ENCODE measurements around the gene CCDC152. TPM values are rescaled to one million over a fixed set of nuclear protein-coding genes. Genes with fewer than 3 reads are reported as not detected.

Gene CCDC152
- total RNA-seq, 4 donors from 2014 or later, result 0.40 to 0.66 (median 0.47) TPM

DNA sequence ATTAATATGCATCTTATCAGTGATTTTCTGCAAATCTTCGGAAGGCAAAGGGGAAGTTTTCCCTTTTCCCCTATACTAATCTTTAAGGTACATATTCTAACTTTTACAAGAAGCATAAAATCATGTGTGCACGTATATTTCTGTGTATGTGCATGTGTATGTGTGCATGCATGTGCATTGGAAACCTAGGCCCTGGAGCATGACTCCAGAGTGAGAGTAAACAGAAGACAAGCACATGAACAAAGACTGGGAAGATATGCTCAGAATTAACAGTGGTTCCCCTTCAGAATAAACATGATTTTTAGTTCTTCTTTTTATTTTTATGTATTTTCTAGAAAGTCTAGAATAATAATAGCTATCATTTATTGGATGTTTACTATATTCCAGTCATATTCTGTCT is 65.9 kb downstream of the CCDC152 start:
- intact Hi-C loops (cut with DNase I), result no loop called here
- WGBS, result 95% methylated on average over 2 of the region's 2 CpGs
- H3K27ac ChIP-seq (replicated peaks in 1 of 4), result no peak overlapping the region
- no peaks in the 10 kb centered on the region for H3K9me3 ChIP-seq
- no peaks in the 10 kb centered on the region for H3K27me3 ChIP-seq
- peaks cover 0 to 17% (median 7%) of the 10 kb centered on the region in 4 donors for H3K4me1 ChIP-seq
- H3K4me3 ChIP-seq, result no peak overlapping the region
- TF ChIP-seq, protein P1, sequence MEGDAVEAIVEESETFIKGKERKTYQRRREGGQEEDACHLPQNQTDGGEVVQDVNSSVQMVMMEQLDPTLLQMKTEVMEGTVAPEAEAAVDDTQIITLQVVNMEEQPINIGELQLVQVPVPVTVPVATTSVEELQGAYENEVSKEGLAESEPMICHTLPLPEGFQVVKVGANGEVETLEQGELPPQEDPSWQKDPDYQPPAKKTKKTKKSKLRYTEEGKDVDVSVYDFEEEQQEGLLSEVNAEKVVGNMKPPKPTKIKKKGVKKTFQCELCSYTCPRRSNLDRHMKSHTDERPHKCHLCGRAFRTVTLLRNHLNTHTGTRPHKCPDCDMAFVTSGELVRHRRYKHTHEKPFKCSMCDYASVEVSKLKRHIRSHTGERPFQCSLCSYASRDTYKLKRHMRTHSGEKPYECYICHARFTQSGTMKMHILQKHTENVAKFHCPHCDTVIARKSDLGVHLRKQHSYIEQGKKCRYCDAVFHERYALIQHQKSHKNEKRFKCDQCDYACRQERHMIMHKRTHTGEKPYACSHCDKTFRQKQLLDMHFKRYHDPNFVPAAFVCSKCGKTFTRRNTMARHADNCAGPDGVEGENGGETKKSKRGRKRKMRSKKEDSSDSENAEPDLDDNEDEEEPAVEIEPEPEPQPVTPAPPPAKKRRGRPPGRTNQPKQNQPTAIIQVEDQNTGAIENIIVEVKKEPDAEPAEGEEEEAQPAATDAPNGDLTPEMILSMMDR (IDR thresholded peaks at IDR 0.05), result no peak
- TF ChIP-seq EP300 (IDR thresholded peaks at IDR 0.05), result no peak
- no peak for TF ChIP-seq POLR2A (IDR thresholded peaks at IDR 0.05; ENCODE audit: low read depth)
- TF ChIP-seq POLR2AphosphoS5 (IDR thresholded peaks at IDR 0.05), result no peak
- no peaks in the 10 kb centered on the region for H3K36me3 ChIP-seq
- no peak for DNase-seq (ENCODE audit: extremely low spot score)

DNA sequence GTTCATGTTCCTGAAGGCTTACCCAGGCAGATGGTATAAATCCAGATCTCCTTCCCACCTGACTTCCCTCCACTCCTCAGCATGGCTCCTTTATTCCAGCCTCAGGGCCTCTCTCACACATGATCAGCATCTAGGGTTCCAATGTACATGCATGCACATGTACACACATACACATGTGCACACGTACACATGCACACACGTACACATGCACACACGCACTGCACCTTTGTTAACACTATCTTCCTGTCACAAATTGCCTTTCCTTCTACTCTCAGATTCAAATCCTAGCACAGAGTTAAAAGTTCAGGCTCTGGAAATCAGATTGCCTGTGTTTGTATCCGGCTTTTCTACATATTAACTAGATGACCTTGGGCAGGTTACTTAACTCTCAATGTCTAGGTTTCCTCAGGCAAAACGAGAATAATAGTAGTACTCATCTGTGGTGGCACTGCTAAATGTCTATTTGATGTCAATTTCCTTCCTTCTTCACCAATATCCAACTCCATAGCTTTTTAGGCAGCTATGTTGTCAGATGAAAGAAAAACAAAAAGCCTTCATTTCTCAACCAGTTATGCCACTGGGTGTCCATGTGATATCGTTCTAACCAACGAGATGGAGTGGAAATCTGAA is 67.8 kb downstream of the CCDC152 start:
- no peak for TF ChIP-seq POLR2A (IDR thresholded peaks at IDR 0.05; ENCODE audit: low read depth)
- TF ChIP-seq EP300 (IDR thresholded peaks at IDR 0.05), result no peak
- no peak for TF ChIP-seq POLR2AphosphoS5 (IDR thresholded peaks at IDR 0.05)
- TF ChIP-seq, protein P1 (IDR thresholded peaks at IDR 0.05), result no peak
- Histone ChIP-seq H3K27ac (replicated peaks in 1 of 4) (no peak overlapping the region), H3K4me3 (no peak overlapping the region), H3K9me3 (no peaks in the 10 kb centered on the region), H3K36me3 (no peaks in the 10 kb centered on the region), H3K27me3 (no peaks in the 10 kb centered on the region), H3K4me1 (peaks cover 0 to 22% (median 7%) of the 10 kb centered on the region in 4 donors)
- no peak for DNase-seq (ENCODE audit: extremely low spot score)
- 80% methylated on average over 7 of the region's 7 CpGs for WGBS
- intact Hi-C loops (cut with DNase I), result no loop called here

DNA sequence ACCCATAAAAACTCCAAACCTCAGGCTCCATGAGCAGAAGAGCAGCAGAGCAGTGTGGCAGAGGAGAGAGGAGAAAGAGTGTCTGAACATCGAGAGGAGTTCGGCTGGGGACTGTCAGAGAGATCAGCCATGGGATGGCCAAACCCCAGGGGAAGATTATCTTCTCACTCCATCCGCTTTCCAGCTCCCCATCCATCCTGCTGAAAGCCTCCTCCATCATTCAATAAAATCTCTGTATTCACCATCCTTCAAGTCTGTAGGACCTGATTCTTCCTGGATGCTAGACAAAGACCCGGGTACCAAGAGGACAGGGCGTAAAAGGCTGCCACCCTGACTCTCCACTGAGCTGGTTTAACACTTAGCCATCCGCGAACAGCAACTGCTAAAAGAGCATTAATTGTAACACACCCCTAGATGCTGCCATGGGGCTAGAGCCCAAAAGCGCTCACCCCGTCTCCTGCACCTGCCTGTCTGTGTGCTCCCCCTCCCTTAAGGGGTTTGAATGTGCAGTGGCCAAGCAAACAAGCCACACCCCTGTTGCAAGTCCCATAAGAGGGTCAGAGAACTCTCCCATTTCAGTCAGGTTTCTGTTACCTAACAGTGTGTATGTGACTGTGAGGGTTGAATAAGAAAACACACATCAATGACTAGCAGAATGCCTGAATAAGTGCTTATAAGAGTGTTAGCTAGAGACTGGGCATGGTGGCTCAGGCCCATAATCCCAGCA is 69.0 kb downstream of the CCDC152 start:
- H3K36me3 ChIP-seq, result no peaks in the 10 kb centered on the region
- no peak overlapping the region for H3K4me3 ChIP-seq
- no peaks in the 10 kb centered on the region for H3K9me3 ChIP-seq
- peaks cover 0 to 22% (median 7%) of the 10 kb centered on the region in 4 donors for H3K4me1 ChIP-seq
- TF ChIP-seq EP300 (IDR thresholded peaks at IDR 0.05), result no peak
- TF ChIP-seq, protein P1 (IDR thresholded peaks at IDR 0.05), result no peak
- TF ChIP-seq POLR2AphosphoS5 (IDR thresholded peaks at IDR 0.05), result no peak
- no peak for TF ChIP-seq POLR2A (IDR thresholded peaks at IDR 0.05; ENCODE audit: low read depth)
- H3K27ac ChIP-seq (replicated peaks in 1 of 4), result no peak overlapping the region
- intact Hi-C loops (cut with DNase I), result no loop called here
- H3K27me3 ChIP-seq, result no peaks in the 10 kb centered on the region
- 97% methylated on average over 9 of the region's 9 CpGs for WGBS
- DNase-seq (ENCODE audit: extremely low spot score), result no peak

DNA sequence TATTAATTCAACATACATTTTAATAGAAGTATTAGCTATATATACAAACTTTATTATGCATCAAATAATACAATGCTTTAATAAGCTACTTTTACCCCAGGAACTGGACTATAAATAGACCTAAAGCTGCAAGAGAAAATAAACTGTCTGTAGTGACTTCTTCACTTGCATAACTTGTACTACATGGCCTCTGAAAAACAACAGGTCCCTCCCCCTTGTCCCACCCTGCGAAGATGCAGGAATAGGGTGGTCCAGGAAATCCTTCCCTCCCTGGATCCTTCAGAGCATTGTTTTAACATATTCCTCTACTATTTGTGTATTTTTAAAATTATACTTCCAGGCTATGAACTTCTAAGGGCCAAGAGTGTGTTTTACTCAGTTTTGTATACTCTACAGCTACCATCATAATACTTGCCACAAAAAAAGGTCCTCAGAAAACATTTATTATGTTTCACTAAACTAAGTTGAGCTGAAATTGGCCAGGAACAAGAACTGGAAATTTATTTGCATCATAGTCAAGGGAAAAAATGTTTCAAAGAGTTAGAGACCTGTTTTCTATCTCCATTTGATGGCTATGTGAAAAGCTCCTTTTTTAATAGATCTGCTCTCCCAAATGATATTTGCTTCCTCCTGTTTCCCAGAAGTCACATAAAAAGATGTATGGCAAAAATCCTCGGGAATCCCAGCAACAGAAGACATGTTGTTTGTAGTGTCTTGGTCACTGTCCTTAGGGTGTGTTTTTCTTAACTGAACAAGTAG is 70.3 kb downstream of the CCDC152 start:
- TF ChIP-seq, protein P1 (IDR thresholded peaks at IDR 0.05), result no peak
- no peak for TF ChIP-seq POLR2AphosphoS5 (IDR thresholded peaks at IDR 0.05)
- no peak for TF ChIP-seq POLR2A (IDR thresholded peaks at IDR 0.05; ENCODE audit: low read depth)
- Histone ChIP-seq H3K36me3 (no peaks in the 10 kb centered on the region), H3K4me1 (peaks cover 0 to 22% (median 7%) of the 10 kb centered on the region in 4 donors), H3K9me3 (no peaks in the 10 kb centered on the region), H3K27ac (replicated peaks in 1 of 4) (no peak overlapping the region), H3K4me3 (no peak overlapping the region), H3K27me3 (no peaks in the 10 kb centered on the region)
- intact Hi-C loops (cut with DNase I), result no loop called here
- WGBS, result 31% methylated on average over 2 of the region's 2 CpGs
- DNase-seq (ENCODE audit: extremely low spot score), result no peak

All from esophagus muscularis mucosa (tissue), 4 donors.